HUDEP-2 (cell line): ENCODE data around the gene RNF213.
"Not testable (repeated sequence)": the region's sequence is repeated elsewhere in the genome, so short reads cannot be mapped to it uniquely, and the experiment has no call there.

Source experiments
- DNase-seq, 76 experiments: peaks; one replicate each; lab custom pipeline; 2025; ENCODE audit not compliant: unreplicated experiment in 76 of 76; lab: John Stamatoyannopoulos, UW

The RNF213 gene

DNA sequence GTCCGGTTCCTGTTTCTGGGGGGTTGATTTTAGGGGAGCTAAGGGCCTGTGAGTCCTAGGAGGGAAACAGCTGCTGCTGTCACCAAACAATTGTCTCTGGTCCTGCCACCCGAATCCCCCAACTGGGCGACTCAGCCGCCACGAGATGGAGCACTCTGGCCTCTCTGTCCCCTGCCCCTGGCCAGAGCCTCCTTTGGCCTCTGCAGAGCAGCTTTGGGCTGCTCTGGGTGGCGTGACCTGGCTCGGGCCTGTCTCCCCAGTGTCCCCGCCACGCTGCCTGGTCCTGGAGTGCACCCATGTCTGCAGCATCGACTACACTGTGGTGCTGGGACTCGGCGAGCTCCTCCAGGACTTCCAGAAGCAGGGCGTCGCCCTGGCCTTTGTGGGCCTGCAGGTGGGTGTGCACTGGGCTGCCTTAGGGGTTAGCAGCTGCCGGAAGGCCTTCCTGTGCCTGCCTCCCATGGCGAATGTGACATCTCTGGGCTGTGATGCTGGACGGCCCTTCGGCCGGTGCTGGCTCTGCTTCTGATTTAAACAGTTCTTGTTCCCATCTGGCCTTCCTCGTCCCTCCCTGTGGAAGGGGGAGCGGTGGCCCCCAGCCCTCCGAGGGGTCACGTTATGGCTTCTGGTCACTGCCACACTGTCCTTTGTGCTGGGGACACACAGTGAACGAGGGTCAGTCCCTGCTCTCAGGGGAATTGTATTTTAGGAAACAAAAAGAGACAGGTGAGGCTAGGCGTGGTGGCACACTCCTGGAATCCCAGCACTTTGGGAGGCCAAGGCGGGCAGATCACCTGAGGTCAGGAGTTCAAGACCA lies 11.6 kb upstream of the RNF213 start:
- DNase-seq = peak in 3 of 76 experiments; percentile 6 to 10 (median 9)

DNA sequence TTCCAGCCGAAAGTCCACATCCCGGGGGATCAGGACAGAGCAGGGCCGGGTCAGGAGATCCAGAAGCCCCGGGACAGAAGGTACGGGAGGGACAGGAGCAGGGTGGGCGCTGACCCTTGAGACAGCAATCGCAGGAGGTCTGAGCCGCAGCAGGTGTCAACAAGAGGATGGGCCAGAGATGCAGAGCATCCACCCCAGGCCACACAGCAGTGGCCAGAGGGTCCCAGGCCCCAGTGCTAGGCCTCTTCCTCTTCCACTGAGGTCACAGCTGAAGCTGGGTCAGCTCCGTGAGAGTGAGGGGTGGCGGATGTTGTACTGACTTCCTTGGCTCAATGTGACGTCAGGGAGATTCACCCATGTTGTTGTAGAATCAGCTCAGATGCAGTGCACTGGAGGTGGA lies 8.7 kb upstream of the RNF213 start:
- no peak for DNase-seq

DNA sequence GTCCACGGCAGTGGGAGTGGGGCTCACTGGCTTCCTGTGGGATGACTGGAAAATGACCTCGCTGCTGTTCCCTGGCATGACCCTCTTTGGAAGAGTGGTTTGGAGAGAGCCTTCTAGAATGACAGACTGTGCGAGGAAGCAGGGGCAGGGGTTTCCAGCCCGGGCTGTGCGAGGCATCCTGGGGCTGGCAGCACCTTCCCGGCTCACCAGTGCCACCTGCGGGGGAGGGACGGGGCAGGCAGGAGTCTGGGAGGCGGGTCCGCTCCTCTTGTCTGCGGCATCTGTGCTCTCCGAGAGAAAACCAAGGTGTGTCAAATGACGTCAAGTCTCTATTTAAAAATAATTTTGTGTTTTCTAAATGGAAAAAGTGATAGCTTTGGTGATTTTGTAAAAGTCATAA lies 7.8 kb upstream of the RNF213 start:
- peak in 55 of 76 experiments; percentile 22 to 67 (median 47) for DNase-seq

DNA sequence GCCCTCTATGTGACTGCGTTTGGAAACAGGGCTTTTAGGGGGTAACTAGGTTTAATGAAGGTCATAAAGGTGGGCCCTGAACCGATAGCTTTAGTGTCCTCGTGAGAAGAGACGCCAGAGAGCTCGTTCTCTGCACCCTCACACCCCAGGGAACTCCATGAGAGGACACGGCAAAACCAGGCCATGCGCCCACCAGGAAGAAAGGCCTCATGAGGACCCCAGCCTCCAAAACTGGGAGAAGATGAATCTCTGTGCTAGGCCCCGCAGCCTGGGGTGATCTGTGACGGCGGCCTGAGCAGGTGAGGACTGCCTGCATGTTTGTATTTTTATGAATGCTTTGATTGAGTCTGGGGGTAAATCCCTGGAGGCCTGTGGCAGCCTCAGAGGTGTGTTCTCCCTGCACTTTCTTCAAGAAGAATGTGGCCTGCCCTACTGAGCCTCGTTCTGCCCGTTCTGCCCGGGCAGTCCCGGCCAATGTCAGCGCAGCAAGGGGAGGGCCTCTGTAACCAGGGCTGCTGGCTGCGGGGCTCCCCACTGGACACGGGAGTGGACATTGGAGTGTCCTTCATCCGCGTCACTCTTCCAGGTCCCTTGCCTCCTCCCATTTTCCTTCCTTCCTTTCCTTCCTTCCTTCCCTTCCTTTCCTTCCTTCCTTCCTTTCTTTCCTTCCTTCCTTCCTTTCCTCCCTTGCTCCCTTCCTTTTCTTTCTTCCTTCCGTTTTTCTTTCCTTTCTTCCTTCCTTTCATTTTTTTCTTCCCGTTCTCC lies 6.8 kb upstream of the RNF213 start:
- DNase-seq = no peak

DNA sequence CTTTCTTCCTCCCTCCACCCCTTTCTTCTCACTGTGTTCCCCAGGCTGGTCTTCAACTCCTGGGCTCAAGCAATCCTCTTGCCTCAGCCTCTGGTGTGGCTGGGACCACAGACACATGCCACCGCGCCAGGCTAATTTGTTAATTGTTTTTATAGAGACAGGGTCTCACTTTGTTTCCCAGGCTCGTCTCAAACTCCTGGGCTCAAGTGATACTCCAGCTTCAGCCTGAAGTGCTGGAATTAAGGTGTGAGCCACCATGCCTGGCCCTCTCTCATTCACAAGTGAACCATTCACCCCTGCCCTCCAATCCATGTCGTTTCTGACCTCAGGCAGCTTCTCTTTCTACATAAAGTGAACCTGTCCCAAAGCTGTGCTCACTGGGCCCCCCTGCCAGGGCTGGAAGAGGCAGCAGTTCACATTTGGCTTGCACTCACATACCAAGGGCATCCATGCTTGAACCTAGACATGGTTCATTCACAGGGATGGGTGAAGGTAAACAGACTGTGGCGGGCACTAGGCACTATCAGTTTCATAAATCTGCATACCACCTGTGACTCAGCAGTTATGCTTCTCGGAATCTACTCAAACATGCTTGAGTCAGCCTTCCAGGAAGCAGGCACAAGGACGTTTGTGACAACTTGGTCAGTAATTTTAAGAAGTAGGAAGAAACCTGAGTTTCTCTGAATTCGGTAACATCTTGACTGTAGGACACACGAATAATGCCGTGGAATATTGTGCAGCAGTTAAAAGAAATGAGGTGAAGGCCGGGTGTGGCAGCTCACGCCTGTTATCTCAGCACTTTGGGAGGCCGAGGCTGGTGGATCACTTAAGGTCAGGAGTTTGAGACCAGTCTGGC lies 6.0 kb upstream of the RNF213 start:
- DNase-seq = peak in 70 of 76 experiments; percentile 9 to 93 (median 68)

DNA sequence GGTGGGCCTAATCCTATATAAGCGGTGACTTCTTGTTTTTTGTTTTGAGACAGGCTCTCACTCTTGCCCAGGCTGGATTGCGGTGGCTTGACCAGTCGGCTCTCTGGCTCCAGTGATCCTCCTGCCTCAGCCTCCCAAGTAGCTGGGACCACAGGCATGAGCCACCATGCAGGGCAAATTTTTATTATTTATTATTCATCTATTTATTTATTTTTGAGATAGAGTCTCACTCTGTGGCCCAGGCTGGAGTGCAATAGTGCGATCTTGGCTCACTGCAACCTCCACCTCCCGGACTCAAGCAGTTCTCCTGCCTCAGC lies 4.7 kb upstream of the RNF213 start:
- no peak for DNase-seq

DNA sequence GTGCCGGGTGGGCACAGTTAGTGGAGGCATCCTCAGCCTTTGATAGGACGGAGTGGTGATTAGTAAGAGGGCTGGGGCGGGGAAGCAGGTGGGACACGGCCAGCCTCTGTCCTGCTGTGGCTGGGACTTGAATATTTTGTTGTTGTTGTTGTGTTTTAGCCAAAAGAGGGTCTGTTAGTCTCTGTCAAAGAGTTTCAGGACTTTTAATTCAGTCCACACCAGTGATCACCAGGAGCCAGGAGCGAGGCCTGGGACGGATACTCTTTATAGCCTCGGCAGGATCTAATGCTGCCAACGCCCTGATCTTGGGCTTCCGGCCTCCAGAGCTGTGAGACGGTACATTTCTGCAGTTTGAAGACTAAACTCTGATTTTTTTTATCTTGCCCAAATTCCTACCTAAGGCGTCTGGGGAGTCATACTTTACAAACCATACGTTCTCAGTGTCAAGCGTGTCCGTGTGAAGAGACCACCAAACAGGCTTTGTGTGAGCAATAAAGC lies 2.9 kb upstream of the RNF213 start:
- no peak for DNase-seq

DNA sequence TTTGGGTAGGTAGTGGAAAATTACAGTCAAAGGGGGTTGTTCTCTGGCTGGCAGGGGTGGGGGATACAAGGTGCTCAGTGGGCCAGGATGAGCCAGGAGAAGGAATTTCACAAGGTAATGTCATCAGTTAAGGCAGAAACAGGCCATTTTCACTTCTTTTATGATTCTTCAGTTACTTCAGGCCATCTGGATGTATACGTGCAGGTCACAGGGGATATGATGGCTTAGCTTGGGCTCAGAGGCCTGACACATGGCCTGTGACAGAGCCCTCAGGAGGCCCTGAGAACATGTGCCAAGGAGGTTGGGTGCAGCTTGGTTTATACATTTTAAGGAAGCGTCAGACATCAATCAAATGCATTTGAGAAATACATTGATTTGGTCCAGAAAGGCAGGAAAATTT lies 2.4 kb upstream of the RNF213 start:
- not testable (repeated sequence) for DNase-seq

DNA sequence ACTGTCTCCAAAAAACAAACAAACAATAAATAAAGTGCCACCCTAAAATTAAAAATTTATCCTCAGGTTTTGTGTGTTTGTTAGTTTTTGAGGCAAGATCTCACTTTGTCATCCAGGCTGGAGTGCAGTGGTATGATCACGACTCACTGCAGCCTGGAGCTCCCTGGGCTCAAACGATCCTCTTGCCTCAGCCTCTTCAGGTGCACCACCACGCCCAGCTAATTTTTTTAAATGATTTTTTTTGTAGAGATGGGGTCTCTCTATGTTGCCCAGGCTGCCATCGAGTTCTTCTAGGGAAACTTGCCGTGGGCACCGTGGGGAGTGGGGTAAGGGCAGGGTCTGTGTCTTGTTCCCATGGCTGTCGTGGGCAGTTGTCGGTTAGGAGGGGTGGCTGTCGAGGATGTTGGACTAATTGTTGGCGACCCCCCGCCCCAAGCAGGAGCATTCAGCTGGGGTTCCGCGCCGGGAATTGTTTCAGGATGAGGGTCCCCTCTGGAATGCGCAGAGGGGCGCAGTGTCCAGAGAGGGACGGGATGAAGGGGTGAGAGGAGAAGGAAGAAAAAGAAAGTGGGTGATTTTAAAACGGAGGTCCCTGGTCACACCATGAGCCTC lies 1.1 kb upstream of the RNF213 start:
- peak in 1 of 76 experiments; percentile 6 for DNase-seq

DNA sequence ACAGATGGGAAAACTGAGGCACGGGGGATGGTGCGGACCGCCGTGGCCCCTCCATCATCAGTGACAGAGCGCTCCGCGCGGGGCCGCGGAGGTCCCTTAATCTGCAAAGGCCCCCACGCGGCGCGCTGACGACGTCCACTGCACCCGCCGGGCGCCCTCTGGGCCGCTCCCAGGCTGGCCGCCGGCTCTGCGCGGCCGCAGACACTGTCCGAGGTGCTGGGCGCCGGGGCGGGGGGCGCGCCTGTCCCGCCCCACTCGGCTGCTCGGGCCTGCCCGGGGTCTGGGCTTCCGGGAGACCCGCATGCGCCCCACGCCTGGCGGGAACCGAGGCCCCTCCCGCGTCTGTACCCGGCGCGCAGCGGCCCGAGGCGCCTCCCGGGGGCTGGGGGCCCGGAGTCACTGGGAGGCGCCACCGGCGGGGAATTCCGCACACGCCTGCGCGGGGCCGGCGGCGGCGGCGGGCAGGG lies 550 bp upstream of the RNF213 start:
- peak in 43 of 76 experiments; percentile 9 to 58 (median 32) for DNase-seq

DNA sequence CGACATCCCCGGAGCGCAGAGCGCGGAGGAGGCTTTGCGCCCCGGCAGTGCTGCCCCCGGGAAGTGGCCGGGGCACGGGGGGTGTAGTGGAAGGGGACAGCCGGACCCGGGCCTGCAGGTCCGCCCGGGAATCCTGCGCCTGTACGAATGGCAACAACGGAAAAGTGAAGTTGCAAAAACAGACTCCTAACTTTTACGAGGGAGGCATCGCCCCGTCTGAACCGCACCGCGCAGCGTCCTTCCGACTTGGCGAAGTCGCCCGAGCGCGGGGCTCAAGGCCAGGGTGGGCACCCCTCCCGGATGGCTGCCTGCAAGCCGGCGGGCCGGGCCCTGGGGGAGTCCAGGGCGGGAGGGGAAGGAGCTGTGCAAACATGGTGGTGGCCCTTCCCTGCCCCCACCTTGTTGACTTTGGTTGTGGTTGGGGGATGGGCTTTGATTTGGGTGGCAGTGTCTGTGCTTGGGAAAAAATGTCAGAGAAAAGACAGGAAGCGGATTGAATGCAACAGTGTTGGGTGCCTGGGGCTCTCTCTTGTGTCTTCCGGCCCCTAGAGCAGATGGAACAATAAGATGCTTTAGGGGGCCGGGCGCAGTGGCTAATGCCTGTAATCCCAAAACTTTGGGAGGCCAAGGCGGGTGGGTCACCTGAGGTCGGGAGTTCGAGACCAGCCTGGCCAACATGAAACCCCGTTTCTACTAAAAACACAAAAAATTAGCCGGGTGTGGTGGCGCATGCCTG lies 675 bp downstream of the RNF213 start:
- DNase-seq = peak in 12 of 76 experiments; percentile 1 to 49 (median 19)

DNA sequence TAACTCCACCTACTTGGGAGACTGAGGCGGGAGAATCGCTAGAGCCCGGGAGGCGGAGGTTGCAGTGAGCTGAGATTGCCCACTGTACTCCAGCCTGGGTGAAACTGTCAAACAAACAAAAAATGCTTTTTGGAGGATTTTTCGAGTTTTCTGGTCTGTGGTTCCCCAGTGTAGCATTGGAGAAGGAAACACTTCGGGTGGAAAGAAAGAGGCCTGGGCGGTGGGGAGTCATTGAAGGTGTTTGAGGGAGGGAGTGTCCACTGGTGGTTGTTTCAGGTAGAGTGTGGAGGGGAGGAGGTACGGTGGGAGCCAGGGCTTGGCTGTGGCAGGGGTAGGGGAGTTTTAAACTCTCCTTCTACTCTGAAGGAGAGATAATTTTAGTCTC lies 1.2 kb downstream of the RNF213 start:
- no peak for DNase-seq

DNA sequence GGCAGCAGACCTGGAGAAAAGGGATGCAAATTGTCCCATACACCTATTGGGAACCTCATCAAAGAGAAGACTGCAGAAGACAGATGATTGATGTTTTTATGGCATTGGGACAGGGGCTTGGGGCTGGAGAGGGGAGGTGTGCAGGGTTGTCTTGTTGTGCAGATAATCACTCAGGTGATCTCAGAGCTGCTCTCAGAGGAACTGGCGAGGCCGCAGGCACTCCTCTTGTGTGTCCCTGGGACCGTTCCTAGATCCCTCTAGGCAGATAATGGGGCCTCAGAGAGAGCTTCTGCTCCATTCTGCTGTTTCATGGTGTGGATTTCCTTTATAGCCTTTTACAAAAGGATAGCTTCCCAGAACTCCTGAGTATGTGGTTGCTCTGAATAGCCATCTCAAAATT lies 1.6 kb downstream of the RNF213 start:
- DNase-seq = peak in 3 of 76 experiments; percentile 3 to 27 (median 11)

DNA sequence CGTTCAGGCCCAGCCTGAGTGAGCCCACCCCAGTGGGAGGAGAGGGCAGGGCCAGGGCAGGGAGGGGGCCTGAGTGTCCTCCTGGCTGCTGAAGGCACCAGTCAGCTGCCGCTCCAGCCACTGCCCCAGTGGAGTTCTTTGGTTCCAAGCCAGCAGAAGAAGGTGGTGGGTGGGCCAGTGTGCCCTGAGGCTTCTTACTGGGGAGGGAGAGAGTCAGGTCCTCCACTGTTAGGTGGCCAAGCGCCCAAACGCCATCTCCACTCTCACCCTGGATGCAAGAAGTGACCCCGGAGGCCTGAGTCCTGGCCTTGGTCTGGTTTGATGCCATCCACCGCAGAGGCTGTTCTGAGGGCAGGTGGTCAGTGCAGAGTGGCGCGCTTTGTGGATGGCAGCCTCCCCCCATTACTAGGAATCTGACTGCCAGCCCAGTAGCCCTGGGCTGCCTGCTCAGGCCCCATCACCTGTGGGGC lies 2.2 kb downstream of the RNF213 start:
- DNase-seq = peak in 2 of 76 experiments; percentile 4 to 27

DNA sequence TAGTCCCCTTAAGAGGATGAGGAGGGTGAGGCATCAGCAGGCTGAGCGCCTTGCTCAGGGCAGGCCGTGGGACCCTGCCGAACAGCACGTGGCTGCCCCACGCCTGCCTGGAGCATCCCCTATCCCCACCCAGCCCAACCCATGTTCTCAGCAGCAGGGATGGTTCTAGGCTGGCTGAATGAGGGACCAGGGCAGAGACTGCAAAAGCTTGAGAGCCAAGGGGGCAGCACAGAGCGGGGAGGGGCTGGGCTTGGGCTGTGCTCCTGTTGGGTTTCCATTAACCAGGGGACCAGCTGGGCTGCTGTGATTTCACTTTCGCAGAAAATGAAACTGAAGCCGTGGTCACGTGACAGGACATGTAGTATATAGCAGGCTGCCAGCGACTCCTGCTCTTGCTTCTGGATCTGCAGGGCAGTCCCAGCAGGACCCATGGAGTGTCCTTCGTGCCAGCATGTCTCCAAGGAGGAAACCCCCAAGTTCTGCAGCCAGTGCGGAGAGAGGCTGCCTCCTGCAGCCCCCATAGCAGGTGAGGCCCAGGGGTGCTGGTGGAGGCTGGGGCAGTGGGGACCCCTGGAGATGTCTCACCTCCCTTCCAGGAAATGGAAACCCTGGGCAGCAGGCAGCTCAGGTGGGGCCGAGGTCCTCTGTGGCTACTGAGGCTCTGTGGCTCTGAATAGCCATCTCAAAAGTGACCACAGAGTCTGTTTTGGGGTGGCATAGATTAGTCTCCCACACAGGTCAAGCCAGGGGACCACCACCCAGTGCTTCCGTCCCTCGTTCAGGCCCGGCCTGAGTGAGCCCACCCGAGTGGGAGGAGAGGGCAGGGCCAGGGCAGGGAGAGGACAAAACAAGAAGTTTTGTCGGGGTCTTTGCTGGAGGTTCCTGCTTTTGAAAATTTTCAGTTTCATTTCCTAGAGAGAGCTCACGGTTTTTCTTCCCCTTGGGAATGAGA lies 2.9 kb downstream of the RNF213 start:
- peak in 17 of 76 experiments; percentile 8 to 45 (median 27) for DNase-seq

DNA sequence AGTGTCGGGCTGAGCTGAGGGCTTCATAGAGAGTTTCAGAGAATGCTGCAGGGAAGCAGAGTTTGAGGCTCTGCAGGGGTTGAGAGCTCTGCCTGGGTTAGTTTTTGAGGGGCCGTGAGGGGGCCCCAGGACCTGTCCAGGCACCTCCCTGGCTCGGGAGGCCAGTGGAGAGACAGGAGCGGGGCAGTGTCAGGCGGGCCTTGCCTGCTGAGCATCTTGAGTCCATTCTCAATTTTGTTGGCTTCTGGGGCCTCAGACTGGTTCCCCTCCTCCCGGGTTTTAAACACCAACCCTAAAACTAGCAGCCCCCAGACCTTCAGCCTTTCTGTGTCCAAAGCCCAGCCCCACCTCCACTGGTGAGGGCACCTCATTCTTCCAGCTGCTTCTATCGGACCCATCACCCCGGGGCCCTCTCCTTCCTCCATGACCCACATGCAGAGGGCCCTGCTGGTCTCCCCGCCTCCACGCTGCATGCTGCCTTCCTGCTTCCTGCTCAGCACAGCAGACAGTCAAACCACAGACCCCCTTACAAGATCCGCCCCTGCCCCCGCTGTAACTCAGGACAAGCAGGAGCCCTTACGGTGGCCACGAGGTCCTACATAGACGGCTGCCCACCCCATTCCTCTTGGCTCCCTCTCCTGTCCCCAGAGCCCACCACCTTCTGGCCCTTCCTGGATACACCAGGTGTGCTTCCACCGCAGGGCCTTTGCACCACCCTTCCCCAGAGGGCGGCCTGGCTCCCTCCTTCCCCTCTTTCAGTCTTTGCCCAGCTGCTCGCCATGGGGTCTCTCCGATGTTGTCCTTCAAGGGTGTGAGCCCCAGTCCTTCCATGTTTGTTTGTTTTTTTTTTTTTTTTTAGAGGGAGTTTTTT lies 3.8 kb downstream of the RNF213 start:
- no peak for DNase-seq
